Loucy (cell line): ENCODE measurements around the gene ABHD14A.

Experiments used
- CTCF ChIP-seq: fragments of 200-600 bp; sonication (generic); conservative IDR thresholded peaks from 2 replicates; pipeline ENCODE4 v1.5.1; 2014; ENCODE audit warnings: mild to moderate bottlenecking, antibody characterized with exemption, low read length
- EZH2phosphoT487 ChIP-seq: fragments of 200-600 bp; IDR thresholded peaks from 2 replicates; pipeline ENCODE4 v1.6.1; 2018; ENCODE audit warnings: antibody characterized with exemption, mild to moderate bottlenecking, moderate library complexity, borderline replicate concordance

GRCh38 chr3:51960386-51960785, 14.5 kb upstream of the ABHD14A start:
- TF ChIP-seq CTCF (no peak), EZH2phosphoT487 (no peak)
